Effector memory CD4-positive, alpha-beta T cell (primary cell): ENCODE data around the gene ST7L.

Source experiments
- DNase-seq, 3 donors: peaks; one replicate each; pipeline ENCODE4 v3.0.0-alpha.2; 2020
- H3K27ac ChIP-seq: 2 replicates; pipeline ENCODE4 v1.7.0; 2013; ENCODE audit warnings: mild to moderate bottlenecking, low read length, moderate library complexity; ENCODE audit not compliant: insufficient read depth, poor library complexity, severe bottlenecking
- H3K27me3 ChIP-seq: replicated peaks from 2 replicates; pipeline ENCODE4 v1.7.0; 2013; ENCODE audit warnings: mild to moderate bottlenecking, low read length; ENCODE audit not compliant: insufficient read depth, control insufficient read depth, poor library complexity, severe bottlenecking
- H3K36me3 ChIP-seq: 2 replicates; pipeline ENCODE4 v1.7.0; 2013; ENCODE audit warnings: mild to moderate bottlenecking, low read length, moderate library complexity; ENCODE audit not compliant: control insufficient read depth, insufficient read depth
- H3K4me1 ChIP-seq: 2 replicates; pipeline ENCODE4 v1.7.0; 2013; ENCODE audit warnings: low read length, mild to moderate bottlenecking; ENCODE audit not compliant: control insufficient read depth, insufficient read depth, poor library complexity, severe bottlenecking
- H3K4me3 ChIP-seq: 2 replicates; pipeline ENCODE4 v1.7.0; 2013; ENCODE audit warnings: low read length, low read depth, mild to moderate bottlenecking; ENCODE audit not compliant: insufficient read depth, poor library complexity, severe bottlenecking
- H3K9me3 ChIP-seq: 2 replicates; pipeline ENCODE4 v1.7.0; 2013; ENCODE audit warnings: mild to moderate bottlenecking, low read length, moderate library complexity; ENCODE audit not compliant: control insufficient read depth

ST7L gene

DNA sequence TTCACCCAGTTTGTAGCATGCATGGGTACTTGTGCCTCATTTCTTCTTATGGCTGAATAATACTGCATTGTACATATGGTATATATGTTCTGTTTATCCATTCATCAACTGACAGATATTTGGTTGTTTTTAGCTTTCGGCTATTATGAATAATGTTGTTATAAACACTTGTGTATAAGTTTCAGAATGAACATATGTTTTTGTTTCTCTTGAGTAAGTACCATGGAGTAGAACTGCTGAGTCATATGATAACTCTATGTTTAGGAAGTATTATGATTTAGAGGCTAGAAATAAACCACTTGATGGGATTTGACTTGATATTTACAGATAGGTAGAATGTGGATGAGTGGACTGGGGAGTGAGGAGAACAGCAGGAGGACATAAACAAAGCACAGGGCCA is 61.6 kb downstream of the ST7L start:
- Histone ChIP-seq H3K4me1 (no peaks in the 10 kb centered on the region), H3K27ac (no peak overlapping the region), H3K4me3 (no peak overlapping the region), H3K27me3 (no peaks in the 10 kb centered on the region), H3K9me3 (no peaks in the 10 kb centered on the region), H3K36me3 (no peaks in the 10 kb centered on the region)
- DNase-seq: no peak

DNA sequence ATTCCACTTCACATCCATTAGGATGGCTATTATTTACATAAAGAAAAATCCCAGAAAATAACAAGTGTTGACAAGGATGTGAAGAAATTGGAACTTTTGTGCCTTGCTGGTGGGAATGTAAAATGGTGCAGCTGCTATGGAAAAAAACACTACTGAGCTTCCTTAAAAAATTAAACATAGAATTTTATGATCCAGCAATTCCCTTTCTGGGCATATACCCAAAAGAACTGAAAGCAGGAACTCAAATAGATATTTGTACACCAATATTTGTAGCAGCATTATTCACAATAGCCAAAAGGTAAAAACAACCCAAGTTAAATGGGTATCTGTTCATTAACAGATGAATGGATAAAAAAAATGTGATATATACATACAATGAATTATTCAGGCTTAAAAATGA is 64.5 kb downstream of the ST7L start:
- Histone ChIP-seq H3K27ac (no peak overlapping the region), H3K4me1 (no peaks in the 10 kb centered on the region), H3K36me3 (no peaks in the 10 kb centered on the region), H3K4me3 (no peak overlapping the region), H3K9me3 (no peaks in the 10 kb centered on the region), H3K27me3 (no peaks in the 10 kb centered on the region)
- DNase-seq: no peak

DNA sequence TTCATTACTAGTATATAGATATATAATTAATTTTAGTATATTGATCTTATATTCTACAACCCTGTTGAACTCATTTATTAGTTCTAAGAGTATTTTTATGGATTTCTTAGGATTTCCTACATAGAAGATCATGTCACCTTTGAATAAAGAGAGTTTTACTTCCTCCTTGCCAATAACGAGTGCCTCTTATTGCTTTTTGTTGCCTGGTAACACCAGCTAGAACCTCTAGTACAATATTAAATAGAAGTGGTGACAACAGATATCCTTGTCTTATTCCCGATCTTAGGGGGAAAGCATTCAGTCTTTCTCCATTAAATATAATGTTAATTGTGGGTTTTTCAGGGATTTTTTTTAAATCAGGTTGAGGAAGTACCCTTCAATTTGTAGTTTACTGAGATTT is 69.4 kb downstream of the ST7L start:
- Histone ChIP-seq H3K27ac (no peak overlapping the region), H3K4me1 (no peaks in the 10 kb centered on the region), H3K9me3 (no peaks in the 10 kb centered on the region), H3K36me3 (no peaks in the 10 kb centered on the region), H3K27me3 (no peaks in the 10 kb centered on the region), H3K4me3 (no peak overlapping the region)
- DNase-seq: no peak

DNA sequence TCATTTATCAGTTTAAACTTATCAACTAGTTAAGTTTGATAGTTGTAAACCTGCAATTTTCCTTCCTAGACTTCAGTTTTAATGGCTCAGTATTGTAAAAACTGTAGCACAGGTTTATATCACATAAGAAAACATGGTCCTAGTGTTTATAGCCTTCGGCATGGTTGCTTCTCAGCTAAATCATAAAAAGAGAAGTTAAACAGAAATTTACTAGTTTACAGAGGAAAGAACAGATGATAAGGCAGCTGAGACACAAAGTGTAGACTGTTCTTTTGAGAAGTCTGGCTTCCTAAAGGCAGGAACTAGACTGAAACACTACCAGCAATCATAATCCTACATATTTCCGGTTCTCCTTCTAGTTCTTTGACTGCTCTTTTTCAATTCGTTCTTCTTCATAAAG is 70.4 kb downstream of the ST7L start:
- no peaks in the 10 kb centered on the region for H3K36me3 ChIP-seq
- H3K4me3 ChIP-seq: no peak overlapping the region
- DNase-seq: no peak
- no peaks in the 10 kb centered on the region for H3K27me3 ChIP-seq
- H3K27ac ChIP-seq: no peak overlapping the region
- H3K4me1 ChIP-seq: no peaks in the 10 kb centered on the region
- H3K9me3 ChIP-seq: no peaks in the 10 kb centered on the region

DNA sequence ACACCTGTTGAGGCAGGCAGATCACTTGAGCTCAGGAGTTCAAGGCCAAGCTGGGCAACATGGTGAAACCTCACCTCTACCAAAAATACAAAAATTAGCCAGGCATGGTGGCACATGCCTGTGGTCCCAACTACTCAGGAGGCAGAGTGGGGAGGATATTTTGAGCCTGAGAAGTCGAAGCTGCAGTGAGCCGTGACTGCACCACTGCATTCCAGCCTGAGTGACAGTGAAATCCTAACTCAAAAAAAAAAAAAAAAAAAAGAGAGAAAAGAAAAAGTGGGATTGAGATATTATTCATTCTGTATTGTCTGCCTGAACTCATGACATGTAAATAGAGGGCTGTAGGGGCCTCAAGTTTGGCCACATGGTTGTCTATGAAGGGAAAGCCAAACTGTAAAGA is 72.9 kb downstream of the ST7L start:
- H3K4me3 ChIP-seq: no peak overlapping the region
- H3K9me3 ChIP-seq: no peaks in the 10 kb centered on the region
- no peaks in the 10 kb centered on the region for H3K27me3 ChIP-seq
- no peak for DNase-seq
- no peaks in the 10 kb centered on the region for H3K36me3 ChIP-seq
- no peak overlapping the region for H3K27ac ChIP-seq
- H3K4me1 ChIP-seq: no peaks in the 10 kb centered on the region

DNA sequence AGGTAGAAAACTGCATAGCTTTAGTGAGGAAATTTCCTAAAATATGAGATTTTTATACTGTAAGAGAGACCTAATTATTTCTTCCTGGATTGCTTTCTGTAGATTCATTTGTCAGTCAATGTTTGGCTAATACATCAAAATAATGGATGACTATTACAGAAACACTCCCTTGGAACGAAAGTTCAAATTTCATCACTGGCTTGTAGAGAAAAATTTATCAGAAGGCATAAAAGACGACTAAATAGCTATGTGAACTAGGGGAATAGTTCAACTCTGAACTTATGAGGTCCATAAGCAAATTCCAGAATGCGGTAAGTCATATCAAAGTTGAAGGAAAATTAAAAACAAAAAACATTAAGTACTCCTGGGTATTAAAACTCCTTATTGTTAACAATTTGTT is 74.2 kb downstream of the ST7L start:
- no peak for DNase-seq
- Histone ChIP-seq H3K9me3 (no peaks in the 10 kb centered on the region), H3K4me3 (no peak overlapping the region), H3K36me3 (no peaks in the 10 kb centered on the region), H3K27me3 (no peaks in the 10 kb centered on the region), H3K27ac (no peak overlapping the region), H3K4me1 (no peaks in the 10 kb centered on the region)

DNA sequence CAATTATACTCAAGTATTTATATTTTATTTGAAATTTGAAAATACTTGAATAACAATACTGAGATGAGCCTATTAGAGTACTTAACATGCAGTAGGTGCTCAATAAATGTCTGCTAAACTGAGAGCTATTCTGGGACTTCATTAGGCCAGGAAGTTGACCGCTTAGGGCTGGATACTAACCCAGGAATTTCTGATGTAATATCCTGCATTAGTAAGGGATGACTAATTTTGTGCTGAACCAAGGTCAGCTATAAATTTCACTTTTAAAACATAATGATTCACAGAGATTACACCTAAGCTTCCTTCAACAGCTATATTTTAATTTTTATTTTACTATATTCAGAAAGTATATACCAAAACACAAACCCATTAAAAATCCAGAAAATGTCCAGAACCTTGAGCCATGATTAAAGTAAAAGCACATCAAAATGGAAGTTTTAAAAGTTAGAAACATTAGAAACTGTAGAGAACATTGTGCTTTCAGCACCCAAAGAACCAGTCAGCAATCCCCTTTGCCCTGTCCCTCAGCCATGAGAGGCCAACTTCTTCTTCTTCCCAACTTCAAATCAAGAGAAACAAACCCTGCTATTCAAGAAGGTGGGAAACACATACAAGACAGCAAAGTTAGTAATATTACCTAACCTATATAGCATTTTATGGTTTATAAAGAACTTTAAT is 74.8 kb downstream of the ST7L start:
- H3K27ac ChIP-seq: no peak overlapping the region
- H3K27me3 ChIP-seq: no peaks in the 10 kb centered on the region
- no peak for DNase-seq
- no peaks in the 10 kb centered on the region for H3K4me1 ChIP-seq
- no peaks in the 10 kb centered on the region for H3K9me3 ChIP-seq
- H3K36me3 ChIP-seq: no peaks in the 10 kb centered on the region
- no peak overlapping the region for H3K4me3 ChIP-seq

DNA sequence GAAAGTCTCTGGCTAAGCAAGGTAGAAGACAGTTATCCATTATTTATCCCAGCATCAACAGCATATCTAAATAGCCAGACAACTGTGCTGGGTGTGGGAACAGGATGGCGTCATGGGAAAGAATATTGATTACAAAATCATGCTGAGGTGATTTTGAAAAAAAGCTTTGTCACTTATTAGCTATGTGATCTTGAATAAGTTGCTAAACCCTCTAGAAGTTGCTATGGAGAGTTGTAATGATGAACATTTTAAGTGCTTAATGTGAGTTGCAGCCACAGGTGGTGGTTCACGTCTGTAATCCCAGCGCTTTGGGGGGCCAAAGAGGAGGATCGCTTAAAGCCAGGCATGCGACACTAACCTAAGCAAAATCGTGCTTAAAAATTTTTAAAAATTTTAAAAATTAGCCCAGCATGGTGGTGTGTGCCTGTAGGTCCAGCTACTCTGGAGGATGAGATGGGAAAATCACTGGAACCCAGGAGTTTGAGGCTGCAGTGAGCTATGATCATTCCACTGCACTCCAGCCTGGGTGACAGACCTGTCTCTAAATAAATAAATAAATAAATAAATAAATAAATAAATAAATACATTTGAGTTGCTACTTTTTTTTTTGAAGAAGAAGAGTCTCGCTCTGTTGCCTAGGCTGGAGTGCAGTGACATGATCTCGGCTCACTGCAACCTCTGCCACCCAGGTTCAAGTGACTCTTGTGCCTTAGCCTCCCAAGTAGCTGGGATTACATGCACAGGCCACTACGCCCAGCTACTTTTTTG is 76.6 kb downstream of the ST7L start:
- no peaks in the 10 kb centered on the region for H3K27me3 ChIP-seq
- no peak for DNase-seq
- H3K4me1 ChIP-seq: no peaks in the 10 kb centered on the region

DNA sequence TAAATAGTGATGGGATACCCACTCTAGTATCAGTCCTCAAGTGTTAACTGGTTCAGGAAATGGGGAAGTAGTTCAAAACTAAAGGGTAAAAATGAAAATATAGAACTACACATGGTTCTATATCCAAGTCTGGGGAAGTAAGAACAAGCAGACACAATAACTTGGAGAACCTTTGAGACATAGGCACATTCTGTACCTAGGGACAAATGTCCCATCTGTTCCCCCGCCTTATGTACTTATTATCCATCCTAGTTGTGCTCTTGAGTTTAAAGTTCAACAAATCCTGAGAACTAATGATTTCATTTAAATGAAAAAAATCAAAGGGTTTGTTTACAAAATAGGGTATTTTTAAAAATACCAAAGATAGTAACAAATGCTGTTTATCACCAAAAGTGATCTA is 77.6 kb downstream of the ST7L start:
- Histone ChIP-seq H3K27me3 (no peaks in the 10 kb centered on the region), H3K4me1 (no peaks in the 10 kb centered on the region), H3K36me3 (no peaks in the 10 kb centered on the region), H3K4me3 (no peak overlapping the region), H3K9me3 (no peaks in the 10 kb centered on the region), H3K27ac (no peak overlapping the region)
- no peak for DNase-seq

More for the DNA sequence above, 76.6 kb downstream of the ST7L start:
- Histone ChIP-seq H3K36me3 (no peaks in the 10 kb centered on the region), H3K4me3 (no peak overlapping the region), H3K9me3 (no peaks in the 10 kb centered on the region), H3K27ac (no peak overlapping the region)

DNA sequence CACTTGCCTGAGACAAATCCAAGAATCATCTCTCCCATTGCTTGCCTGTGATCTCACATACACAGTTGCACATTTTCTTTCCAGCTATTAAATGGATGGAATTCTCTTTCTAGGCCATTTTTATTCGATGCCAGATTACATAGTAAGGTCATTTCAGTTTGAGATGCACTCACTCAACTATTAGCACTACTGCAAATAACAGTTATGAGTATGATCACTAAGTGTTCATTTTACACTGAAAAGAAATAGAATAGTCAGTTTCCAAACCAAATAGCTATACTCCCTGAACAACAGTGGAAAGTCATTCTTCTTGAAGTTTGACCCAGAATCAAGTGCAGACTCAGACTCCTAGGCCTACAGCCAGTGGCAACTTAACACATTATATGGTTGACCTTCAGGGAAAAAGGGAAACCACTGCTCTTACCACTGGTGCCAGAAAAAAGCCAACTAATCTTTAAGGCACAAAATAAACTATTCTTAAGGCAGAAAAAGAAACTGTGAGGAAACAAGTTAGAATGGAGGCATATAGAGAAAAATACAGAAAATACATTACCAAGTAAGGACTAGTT is 78.6 kb downstream of the ST7L start:
- no peak for DNase-seq
- H3K4me1 ChIP-seq: no peaks in the 10 kb centered on the region
- H3K36me3 ChIP-seq: no peaks in the 10 kb centered on the region
- H3K9me3 ChIP-seq: no peaks in the 10 kb centered on the region
- H3K27me3 ChIP-seq: no peaks in the 10 kb centered on the region
- no peak overlapping the region for H3K27ac ChIP-seq
- no peak overlapping the region for H3K4me3 ChIP-seq
